Breast epithelium (tissue), 4 donors: ENCODE results near the gene NR2F2. TPM values are rescaled to one million over a fixed set of nuclear protein-coding genes. Genes with fewer than 3 reads are reported as not detected.
A peak's percentile ranks its signal among the peaks of the same experiment; 100 is the strongest.

Experiments
- DNase-seq, 2 donors: peaks; one replicate each; pipeline ENCODE4 v3.0.0-alpha.2; 2019; ENCODE audit warnings: low spot score in 2 of 2
- H3K27ac ChIP-seq, 2 donors: fragments of 200-600 bp; sonication (generic) in 1 of 2; one replicate each; pipeline ENCODE4 v1.5.1; 2016 to 2019; ENCODE audit warnings: mild to moderate bottlenecking in 1 of 2
- H3K27me3 ChIP-seq, 2 donors: fragments of 200-600 bp; sonication (generic) in 1 of 2; one replicate each; pipeline versions ENCODE4 v1.5.1 to v1.6.0; 2017 to 2019; ENCODE audit warnings: control low read depth in 1 of 2, mild to moderate bottlenecking in 1 of 2
- H3K36me3 ChIP-seq: fragments of 200-600 bp; one replicate; pipeline ENCODE4 v1.5.1; 2019
- H3K4me1 ChIP-seq, 2 donors: fragments of 200-600 bp; sonication (generic); one replicate each; pipeline ENCODE4 v1.5.1; 2016 to 2019; ENCODE audit warnings: control low read depth in 1 of 2
- H3K4me3 ChIP-seq, 3 donors: fragments of 200-600 bp; sonication (generic); 1 replicate in 2 of 3; 2 replicates in 1 of 3; pipeline ENCODE4 v1.5.1; 2016 to 2019; ENCODE audit warnings: mild to moderate bottlenecking in 3 of 3, moderate library complexity in 2 of 3
- H3K9me3 ChIP-seq, 2 donors: fragments of 200-600 bp; sonication (generic) in 1 of 2; one replicate each; pipeline ENCODE4 v1.5.1; 2016 to 2019; ENCODE audit warnings: control low read depth in 1 of 2
- CTCF ChIP-seq, 3 donors: fragments of 450-650 bp; IDR thresholded peaks; one replicate each; pipeline ENCODE4 v1.5.1; 2016 to 2017; ENCODE audit warnings: antibody characterized with exemption in 3 of 3, mild to moderate bottlenecking in 3 of 3, moderate library complexity in 3 of 3
- POLR2A ChIP-seq: fragments of 450-650 bp; IDR thresholded peaks from one replicate; pipeline ENCODE4 v1.6.1; 2016; ENCODE audit warnings: antibody characterized with exemption, mild to moderate bottlenecking, moderate library complexity
- POLR2AphosphoS5 ChIP-seq, 3 donors: sonication (generic); formaldehyde crosslinking; IDR thresholded peaks; one replicate each; pipeline ENCODE4 v1.6.1; 2017; ENCODE audit warnings: antibody characterized with exemption in 3 of 3
- intact Hi-C: fragments of 100-400 bp; cut with DNase I; formaldehyde crosslinking; loops from one replicate; pipeline ENCODE4 v1.15.1; 2023; ENCODE audit warnings: low total_unique reads
- total RNA-seq, 3 donors: library from RNA; depleted of rRNA; stranded (reverse); fragments of >200 nt; gene quantifications; one replicate each; pipeline ENCODE4 v1.1.0, GENCODE V29; 2016

The NR2F2 gene
- total RNA-seq, 3 donors from 2014 or later: 13.2 to 22.9 (median 13.6) TPM

GRCh38 chr15:96354731-96355567 is 24.4 kb downstream of the NR2F2 start:
- peak overlapping the region; percentile 84 to 92 for H3K27ac ChIP-seq
- DNase-seq: no peak
- H3K4me1 ChIP-seq: peaks cover 0 to 4% of the 10 kb centered on the region in 2 donors
- H3K9me3 ChIP-seq: no peaks in the 10 kb centered on the region
- H3K4me3 ChIP-seq: peak overlapping the region; percentile 53 to 67 (median 54)
- peaks cover 0 to 36% of the 10 kb centered on the region in 2 donors for H3K27me3 ChIP-seq
- peak; percentile 46 to 52 (median 49) for TF ChIP-seq CTCF (IDR thresholded peaks at IDR 0.05)
- no peak for TF ChIP-seq POLR2AphosphoS5 (IDR thresholded peaks at IDR 0.05)
- intact Hi-C loops: no loop called here
- no peaks in the 10 kb centered on the region for H3K36me3 ChIP-seq

GRCh38 chr15:96355568-96356187 is 25.2 kb downstream of the NR2F2 start:
- TF ChIP-seq POLR2A: no peak
- TF ChIP-seq CTCF (IDR thresholded peaks at IDR 0.05): no peak
- no peak for TF ChIP-seq POLR2AphosphoS5 (IDR thresholded peaks at IDR 0.05)
- H3K4me3 ChIP-seq: peak overlapping the region in 1 of 3 donors; percentile 67
- no peaks in the 10 kb centered on the region for H3K36me3 ChIP-seq
- H3K9me3 ChIP-seq: no peaks in the 10 kb centered on the region
- peaks cover 0 to 4% of the 10 kb centered on the region in 2 donors for H3K4me1 ChIP-seq
- intact Hi-C loops: no loop called here
- H3K27ac ChIP-seq: peak overlapping the region; percentile 84 to 92
- DNase-seq: no peak
- H3K27me3 ChIP-seq: peaks cover 0 to 43% of the 10 kb centered on the region in 2 donors

- H3K4me1 ChIP-seq: peaks cover 0 to 4% of the 10 kb centered on the region in 2 donors
- H3K9me3 ChIP-seq: no peaks in the 10 kb centered on the region
- intact Hi-C loops: no loop called here
- H3K36me3 ChIP-seq: no peaks in the 10 kb centered on the region
- peak overlapping the region; percentile 54 to 85 for H3K27ac ChIP-seq
- peak overlapping the region; percentile 59 to 87 (median 61) for H3K4me3 ChIP-seq
- peak; percentile 42 to 52 (median 45) for TF ChIP-seq POLR2AphosphoS5 (IDR thresholded peaks at IDR 0.05)
- no peak for TF ChIP-seq POLR2A
- TF ChIP-seq CTCF (IDR thresholded peaks at IDR 0.05): peak; percentile 84 to 93 (median 86)
- DNase-seq: peak in 1 of 2 donors; percentile 84
- H3K27me3 ChIP-seq: peaks cover 0 to 53% of the 10 kb centered on the region in 2 donors
Observed at GRCh38 chr15:96356494-96357455, 26.3 kb downstream of the NR2F2 start.

GRCh38 chr15:96358001-96358801 is 27.7 kb downstream of the NR2F2 start:
- DNase-seq: no peak
- Histone ChIP-seq H3K36me3 (no peaks in the 10 kb centered on the region), H3K27me3 (peaks cover 0 to 67% of the 10 kb centered on the region in 2 donors), H3K9me3 (no peaks in the 10 kb centered on the region), H3K4me1 (peaks cover 0 to 4% of the 10 kb centered on the region in 2 donors), H3K4me3 (peak overlapping the region; percentile 34 to 61 (median 59)), H3K27ac (no peak overlapping the region)
- TF ChIP-seq CTCF (IDR thresholded peaks at IDR 0.05) (no peak), POLR2AphosphoS5 (IDR thresholded peaks at IDR 0.05) (no peak), POLR2A (no peak)
- intact Hi-C loops: no loop called here
